Erythroblast (primary cell): ENCODE data around the gene KRAS.

Source experiments
- DNase-seq, 2 experiments: peaks; one replicate each; lab custom pipeline; 2025; lab: John Stamatoyannopoulos, UW
- GATA1 ChIP-seq: IDR thresholded peaks from 2 replicates; pipeline ENCODE4 v1.6.1; 2011; ENCODE audit warnings: low read depth, mild to moderate bottlenecking, control low read depth, low read length, moderate library complexity
- POLR2A ChIP-seq: IDR thresholded peaks from 2 replicates; pipeline ENCODE4 v1.6.1; 2011; ENCODE audit warnings: mild to moderate bottlenecking, low read length

The KRAS gene

GRCh38 chr12:25202137-25202536, 48.6 kb downstream of the KRAS start:
- DNase-seq = no peak
- TF ChIP-seq GATA1 (no peak), POLR2A (no peak)

DNA sequence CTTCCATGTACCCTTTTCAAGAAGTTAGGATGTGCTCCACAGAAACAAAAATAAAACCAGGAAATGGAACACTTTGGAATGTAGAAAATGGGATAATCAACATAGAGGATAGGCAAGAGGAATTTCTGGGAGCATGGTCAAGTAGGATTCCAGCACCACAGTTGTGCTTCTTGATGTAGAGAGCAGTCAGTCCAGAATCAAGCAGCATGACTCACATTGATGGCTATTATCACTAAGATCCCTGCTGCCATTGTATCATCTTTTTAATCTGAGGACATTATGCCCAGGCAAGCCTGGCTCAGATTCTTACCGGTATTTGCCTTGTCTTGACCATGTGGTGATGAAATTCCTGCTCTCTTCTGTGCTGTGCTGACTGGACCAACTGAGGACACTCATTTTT, 50.0 kb downstream of the KRAS start:
- DNase-seq = no peak
- TF ChIP-seq GATA1 (no peak), POLR2A (no peak)

GRCh38 chr12:25197608-25198007, 53.1 kb downstream of the KRAS start:
- TF ChIP-seq GATA1 (no peak), POLR2A (no peak)
- DNase-seq = no peak

DNA sequence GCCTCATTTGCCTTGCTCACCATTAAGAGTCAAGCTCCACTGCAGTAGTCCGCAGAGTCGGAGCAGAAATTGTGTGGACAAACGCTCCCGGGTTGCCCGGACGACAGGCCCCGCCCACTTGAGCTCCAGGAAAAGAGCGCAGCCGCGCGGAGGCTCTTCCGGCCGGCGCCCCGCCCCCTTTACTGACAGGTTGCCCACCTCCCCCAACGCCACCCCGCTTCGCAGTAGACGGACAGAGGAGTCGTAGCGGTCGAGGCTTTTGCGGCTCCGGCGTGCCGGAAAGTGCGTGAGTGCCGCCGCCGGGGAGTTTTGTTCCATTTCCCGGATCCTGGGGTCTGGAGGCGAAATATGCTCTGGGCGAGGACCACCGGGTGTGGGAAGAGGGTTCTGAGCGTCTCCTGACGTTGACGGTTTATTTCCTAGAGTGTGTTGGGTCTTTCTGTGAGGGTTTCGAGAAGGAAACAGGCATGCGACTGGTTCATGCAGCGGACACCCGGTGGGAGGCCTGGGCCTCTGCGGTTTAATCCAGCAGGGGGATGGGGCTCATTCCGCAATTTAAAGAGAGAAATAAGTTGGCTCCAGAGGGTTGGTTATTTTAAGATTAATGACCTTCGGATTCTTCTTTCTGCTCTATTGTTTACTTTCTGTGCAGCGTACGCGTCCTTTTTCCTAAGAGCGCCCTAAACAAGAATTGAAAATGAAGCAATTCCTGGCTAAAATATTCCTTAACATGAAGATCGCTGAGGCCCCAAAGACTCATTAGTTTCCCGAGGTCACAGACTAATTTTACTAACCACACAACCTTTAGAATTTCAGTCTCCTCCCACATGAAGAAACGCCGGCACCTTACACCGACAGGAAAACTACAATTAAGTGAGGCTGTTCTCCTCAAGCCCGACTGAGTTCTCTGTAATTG, 55.4 kb downstream of the KRAS start, which contains the start of the genes DNAI7 and ETFRF1:
Gene DNAI7, minus strand, starts transcription at position 105 of the 916 bp plus-strand sequence. Its CDS starts 82 bp downstream, at position 23.
Gene ETFRF1, plus strand, starts transcription at position 182 of the 916 bp plus-strand sequence. CDS start 8,720 bp downstream, outside the sequence.
- DNase-seq = peak; percentile 97
- TF ChIP-seq GATA1 = no peak
- TF ChIP-seq POLR2A = peak; percentile 84

GRCh38 chr12:25194722-25195055, 56.0 kb downstream of the KRAS start:
- DNase-seq = no peak
- TF ChIP-seq GATA1 (no peak), POLR2A (no peak)

GRCh38 chr12:25194214-25194613, 56.5 kb downstream of the KRAS start:
- DNase-seq = peak; percentile 26 to 37
- TF ChIP-seq POLR2A = no peak
- no peak for TF ChIP-seq GATA1

DNA sequence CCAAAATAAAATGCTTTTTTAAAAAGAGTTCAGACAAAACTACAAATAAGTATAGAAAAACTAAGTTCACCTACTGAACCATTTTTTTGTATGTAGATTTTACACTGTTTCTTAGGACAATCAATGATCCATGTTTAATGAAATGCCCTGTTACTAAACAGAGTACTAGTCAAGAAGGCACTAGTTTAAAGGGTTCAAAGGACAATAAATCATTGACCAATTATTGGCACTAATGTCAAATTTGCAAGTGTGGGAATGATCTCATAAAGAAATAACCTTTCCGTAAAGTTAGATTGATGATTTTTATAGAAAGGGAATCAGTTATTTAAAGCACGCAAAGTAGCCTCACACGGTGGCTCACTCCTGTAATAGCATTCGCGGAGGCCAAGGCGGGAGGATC, 59.9 kb downstream of the KRAS start:
- no peak for DNase-seq
- TF ChIP-seq POLR2A = no peak

- DNase-seq = no peak
- TF ChIP-seq POLR2A (no peak), GATA1 (no peak)
Measured at GRCh38 chr12:25189656-25190055, 61.1 kb downstream of the KRAS start.

DNA sequence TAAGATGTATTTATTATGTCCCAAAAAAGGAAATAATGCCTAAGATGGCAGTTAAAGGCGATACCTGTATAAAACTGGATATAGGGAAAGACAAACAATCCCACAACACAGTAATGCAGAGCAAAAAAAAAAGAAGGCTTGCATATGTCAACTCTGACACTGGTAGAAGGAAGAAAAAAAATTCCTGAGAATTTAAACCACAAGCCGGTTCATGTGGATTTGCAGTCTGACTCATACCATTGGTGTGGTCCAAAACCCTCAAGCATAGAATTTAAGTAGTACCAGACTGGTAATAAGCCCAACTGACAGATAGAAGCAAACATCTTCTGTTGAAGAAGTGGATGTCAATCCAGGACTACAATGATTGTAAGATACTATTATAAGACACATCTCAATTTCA, 62.9 kb downstream of the KRAS start:
- no peak for DNase-seq
- TF ChIP-seq POLR2A = no peak
- TF ChIP-seq GATA1 = no peak

- TF ChIP-seq GATA1 (no peak), POLR2A (no peak)
- DNase-seq = no peak
Measured at GRCh38 chr12:25186788-25187402, 63.8 kb downstream of the KRAS start.

GRCh38 chr12:25186038-25186787, 64.5 kb downstream of the KRAS start:
- no peak for DNase-seq
- TF ChIP-seq GATA1 (no peak), POLR2A (no peak)

DNA sequence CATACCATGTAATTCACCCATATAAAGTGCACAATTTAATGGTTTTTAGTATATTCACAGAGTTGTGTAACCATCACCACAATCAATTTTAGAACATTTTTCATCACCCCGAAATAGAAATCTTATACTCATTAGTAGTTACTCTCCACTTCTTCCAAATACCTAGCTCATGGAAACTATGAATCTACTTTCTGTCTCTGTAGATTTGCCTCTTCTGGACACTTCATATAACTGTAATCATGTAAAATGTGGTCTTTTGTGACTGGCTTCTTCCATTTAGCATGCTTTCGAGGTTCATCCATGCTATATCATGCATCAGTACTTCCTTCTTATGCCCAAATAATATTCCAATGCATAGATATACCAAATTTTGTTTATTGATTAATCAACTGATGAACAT, 66.6 kb downstream of the KRAS start:
- no peak for DNase-seq
- TF ChIP-seq POLR2A = no peak
- TF ChIP-seq GATA1 = no peak

DNA sequence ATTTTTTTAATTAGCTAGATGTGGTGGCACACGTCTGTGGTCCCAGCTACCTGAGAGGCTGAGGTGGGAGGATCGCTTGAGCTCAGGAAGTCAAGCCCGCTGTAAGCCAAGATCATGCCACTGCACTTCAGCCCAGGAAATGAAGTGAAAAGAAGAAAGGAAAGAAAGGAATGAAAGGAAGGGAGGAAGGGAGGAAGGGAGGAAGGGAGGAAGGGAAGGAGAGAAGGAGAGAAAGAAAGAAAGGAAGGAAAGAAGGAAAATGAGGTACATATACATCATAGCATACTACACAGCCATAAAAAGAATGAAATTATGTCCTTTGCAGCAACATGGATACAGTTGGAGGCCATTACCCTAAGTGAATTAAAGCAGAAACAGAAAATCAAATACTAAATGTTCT, 68.0 kb downstream of the KRAS start:
- TF ChIP-seq GATA1 (no peak), POLR2A (no peak)
- no peak for DNase-seq

DNA sequence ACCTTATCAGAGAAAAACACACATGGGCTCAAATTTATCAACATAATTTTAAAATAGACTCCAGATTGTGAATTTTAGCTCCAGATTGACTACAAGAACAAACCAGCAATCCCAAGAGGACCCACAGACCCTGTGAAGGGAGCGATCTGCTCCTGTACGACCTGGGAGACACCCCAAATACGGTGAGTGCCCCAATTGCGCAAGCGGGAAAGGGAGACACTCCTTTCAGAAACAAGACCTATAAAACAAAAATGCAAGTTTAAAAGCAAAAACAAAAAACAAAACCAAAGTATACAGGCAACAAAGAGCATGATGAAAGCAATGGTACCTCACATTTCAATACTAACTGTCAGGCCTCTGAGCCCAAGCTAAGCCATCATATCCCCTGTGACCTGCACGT, 87.9 kb downstream of the KRAS start:
- TF ChIP-seq GATA1 (no peak), POLR2A (no peak)
- DNase-seq = no peak
